Upper lobe of left lung (tissue), 6 donors: ENCODE results near the gene GYPC. TPM values are rescaled to one million over a fixed set of nuclear protein-coding genes. Genes with fewer than 3 reads are reported as not detected.

Source experiments
- ATAC-seq, 2 donors: fragments of 200-7000 bp; cut with Tn5 transposase; one replicate each; pipeline ENCODE4 v1.9.1; 2022; ENCODE audit warnings: mild to moderate bottlenecking in 2 of 2, moderate library complexity in 2 of 2; ENCODE audit not compliant: low FRiP score in 2 of 2
- DNase-seq, 2 donors: peaks; one replicate each; pipeline ENCODE4 v3.0.0-alpha.2; 2019 to 2020
- H3K27ac ChIP-seq, 4 donors: fragments of 200-600 bp; sonication (generic); one replicate each; pipeline ENCODE4 v1.5.1; 2016 to 2019
- H3K27me3 ChIP-seq, 4 donors: fragments of 200-600 bp; sonication (generic); one replicate each; pipeline ENCODE4 v1.5.1; 2017 to 2019
- H3K36me3 ChIP-seq, 4 donors: fragments of 200-600 bp; sonication (generic); one replicate each; pipeline ENCODE4 v1.5.1; 2016 to 2019
- H3K4me1 ChIP-seq, 4 donors: fragments of 200-600 bp; sonication (generic); one replicate each; pipeline ENCODE4 v1.5.1; 2018 to 2019
- H3K4me3 ChIP-seq, 4 donors: fragments of 200-600 bp; sonication (generic); one replicate each; pipeline ENCODE4 v1.5.1; 2017 to 2019; ENCODE audit warnings: mild to moderate bottlenecking in 2 of 4, moderate library complexity in 1 of 4
- H3K9me3 ChIP-seq, 4 donors: fragments of 200-600 bp; sonication (generic); one replicate each; pipeline ENCODE4 v1.5.1; 2018 to 2019
- CTCF ChIP-seq, 6 experiments: fragments of 450-650 bp in 4 of 6; fragments of 200-600 bp in 2 of 6; sonication (generic) in 2 of 6; IDR thresholded peaks; one replicate each; pipeline ENCODE4 v1.5.1; 2016 to 2019; ENCODE audit warnings: antibody characterized with exemption in 6 of 6
- EP300 ChIP-seq, 4 donors: sonication (generic); formaldehyde crosslinking; IDR thresholded peaks; one replicate each; pipeline ENCODE4 v1.5.1; 2017; ENCODE audit warnings: antibody characterized with exemption in 4 of 4, control low read depth in 2 of 4
- POLR2A ChIP-seq, 4 donors: fragments of 450-650 bp; IDR thresholded peaks; one replicate each; pipeline ENCODE4 v1.5.1; 2016 to 2017; ENCODE audit warnings: antibody characterized with exemption in 4 of 4, mild to moderate bottlenecking in 2 of 4
- POLR2AphosphoS5 ChIP-seq, 2 donors: sonication (generic); formaldehyde crosslinking; IDR thresholded peaks; one replicate each; pipeline ENCODE4 v1.5.1; 2017; ENCODE audit warnings: antibody characterized with exemption in 2 of 2
- WGBS, 2 donors: methylation state at CpG; one replicate each; pipeline ENCODE4 v1.1.5; 2017 to 2018; 5-methylcytosine and 5-hydroxymethylcytosine counted together
- total RNA-seq, 6 donors: library from RNA; depleted of rRNA in 4 of 6; stranded (reverse); fragments of >200 nt in 4 of 6; gene quantifications; one replicate each; pipeline versions ENCODE4 v1.1.0 to v1.2.1, GENCODE V29; 2016 to 2021
- donor health status: DM: no; HTN: no; CAD: no; lungs with moderate emphysema.
- donor health status: DM: no; HTN: yes; CAD: no; lungs with severe emphysema.

The GYPC gene
- total RNA-seq, 6 donors from 2014 or later, result 61.0 to 107 (median 77.5) TPM

- Histone ChIP-seq H3K4me3 (no peak overlapping the region), H3K36me3 (peaks cover 0 to 17% (median 1%) of the 10 kb centered on the region in 4 donors), H3K27ac (no peak overlapping the region), H3K27me3 (no peaks in the 10 kb centered on the region), H3K4me1 (peaks cover 0 to 5% (median 0%) of the 10 kb centered on the region in 4 donors), H3K9me3 (peaks cover 0 to 9% (median 6%) of the 10 kb centered on the region in 4 donors)
- 88 to 93% methylated on average over 9 of the region's 9 CpGs for WGBS, 2 donors
- no peak for DNase-seq
- ATAC-seq, result no peak
- TF ChIP-seq EP300 (IDR thresholded peaks at IDR 0.05), result no peak
Observed at GRCh38 chr2:126679094-126679713, 23.2 kb downstream of the GYPC start.

DNA sequence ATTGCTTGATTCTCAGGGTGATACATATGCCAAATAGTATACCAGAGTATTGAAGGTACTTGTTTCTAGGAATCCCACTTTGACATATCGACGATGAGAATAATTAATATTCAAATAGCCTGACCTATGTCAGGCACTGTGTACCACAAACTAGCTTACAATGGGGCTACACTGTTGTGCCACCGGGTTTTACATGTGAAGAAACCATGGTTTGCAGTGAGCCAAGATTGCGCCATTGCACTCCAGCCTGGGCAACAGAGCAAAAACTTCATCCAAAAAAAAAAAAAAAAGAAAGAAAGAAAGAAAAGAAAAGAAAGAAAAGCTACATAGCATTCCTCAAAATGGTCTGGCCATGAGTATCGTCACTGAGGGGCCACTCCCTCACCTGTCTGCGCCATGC is 25.5 kb downstream of the GYPC start:
- Histone ChIP-seq H3K9me3 (no peaks in the 10 kb centered on the region), H3K27me3 (no peaks in the 10 kb centered on the region), H3K27ac (no peak overlapping the region), H3K36me3 (peaks cover 0 to 26% (median 1%) of the 10 kb centered on the region in 4 donors), H3K4me3 (no peak overlapping the region), H3K4me1 (peaks cover 0 to 5% (median 0%) of the 10 kb centered on the region in 4 donors)
- 83% methylated on average over 6 of the region's 6 CpGs for WGBS, 2 donors
- no peak for TF ChIP-seq POLR2AphosphoS5 (IDR thresholded peaks at IDR 0.05)
- no peak for TF ChIP-seq POLR2A (IDR thresholded peaks at IDR 0.05)
- TF ChIP-seq EP300 (IDR thresholded peaks at IDR 0.05), result no peak
- no peak for TF ChIP-seq CTCF (IDR thresholded peaks at IDR 0.05)
- ATAC-seq (no peak), DNase-seq (no peak)

GRCh38 chr2:126685629-126686028 is 29.7 kb downstream of the GYPC start:
- H3K4me3 ChIP-seq, result no peak overlapping the region
- no peak overlapping the region for H3K27ac ChIP-seq
- TF ChIP-seq POLR2A (IDR thresholded peaks at IDR 0.05) (no peak), CTCF (IDR thresholded peaks at IDR 0.05) (no peak), POLR2AphosphoS5 (IDR thresholded peaks at IDR 0.05) (no peak), EP300 (IDR thresholded peaks at IDR 0.05) (no peak)
- H3K9me3 ChIP-seq, result no peaks in the 10 kb centered on the region
- H3K27me3 ChIP-seq, result no peaks in the 10 kb centered on the region
- 87 to 96% methylated on average over 4 of the region's 4 CpGs for WGBS, 2 donors
- peaks cover 0 to 4% (median 3%) of the 10 kb centered on the region in 4 donors for H3K4me1 ChIP-seq
- DNase-seq, result no peak
- peaks cover 0 to 27% (median 0%) of the 10 kb centered on the region in 4 donors for H3K36me3 ChIP-seq
- no peak for ATAC-seq

DNA sequence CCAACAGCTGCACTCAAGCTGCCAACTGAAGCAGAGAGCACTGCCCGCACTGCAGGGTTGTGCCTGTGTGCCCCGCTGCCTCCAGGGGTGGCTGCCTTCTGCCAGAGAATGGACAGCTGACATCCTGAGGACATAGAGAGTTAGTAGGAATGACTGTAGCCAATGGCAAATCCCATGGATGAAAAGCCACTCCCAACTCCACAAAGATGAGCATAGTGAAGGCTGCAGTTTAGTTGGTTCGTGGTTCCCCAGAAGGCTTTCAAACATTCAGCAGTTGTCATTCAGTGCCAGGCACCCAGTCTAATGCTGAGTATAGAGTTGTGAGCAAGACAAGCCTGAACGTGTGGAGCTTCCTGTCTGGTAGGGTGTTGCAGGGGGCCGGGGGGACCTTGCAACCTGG is 30.3 kb downstream of the GYPC start:
- 91 to 93% methylated on average over 4 to 5 of the region's 5 CpGs for WGBS, 2 donors
- peaks cover 0 to 28% (median 0%) of the 10 kb centered on the region in 4 donors for H3K36me3 ChIP-seq
- ATAC-seq (no peak), DNase-seq (no peak)
- no peak for TF ChIP-seq POLR2AphosphoS5 (IDR thresholded peaks at IDR 0.05)
- TF ChIP-seq CTCF (IDR thresholded peaks at IDR 0.05), result no peak
- no peak for TF ChIP-seq EP300 (IDR thresholded peaks at IDR 0.05)
- no peak for TF ChIP-seq POLR2A (IDR thresholded peaks at IDR 0.05)
- H3K27me3 ChIP-seq, result no peaks in the 10 kb centered on the region
- no peak overlapping the region for H3K27ac ChIP-seq
- no peaks in the 10 kb centered on the region for H3K9me3 ChIP-seq
- no peak overlapping the region for H3K4me3 ChIP-seq
- H3K4me1 ChIP-seq, result peaks cover 0 to 4% (median 3%) of the 10 kb centered on the region in 4 donors

- Histone ChIP-seq H3K36me3 (peaks cover 0 to 30% (median 2%) of the 10 kb centered on the region in 4 donors), H3K9me3 (no peaks in the 10 kb centered on the region), H3K27ac (no peak overlapping the region), H3K27me3 (no peaks in the 10 kb centered on the region), H3K4me3 (no peak overlapping the region), H3K4me1 (peaks cover 0 to 4% (median 3%) of the 10 kb centered on the region in 4 donors)
- ATAC-seq, result no peak
- TF ChIP-seq POLR2A (IDR thresholded peaks at IDR 0.05) (no peak), CTCF (IDR thresholded peaks at IDR 0.05) (no peak), POLR2AphosphoS5 (IDR thresholded peaks at IDR 0.05) (no peak), EP300 (IDR thresholded peaks at IDR 0.05) (no peak)
- WGBS, 2 donors, result 94 to 100% methylated on average over 2 to 5 of the region's 5 CpGs
- no peak for DNase-seq
Observed at GRCh38 chr2:126686841-126687485, 31.0 kb downstream of the GYPC start.
